Measurements from ENCODE around the gene TEX44. TPM values are rescaled to one million over a fixed set of nuclear protein-coding genes. Genes with fewer than 3 reads are reported as not detected.
A peak's percentile ranks its signal among the peaks of the same experiment; 100 is the strongest.

TEX44 gene
- total RNA-seq, 4 donors from 2014 or later, result not detected

DNA sequence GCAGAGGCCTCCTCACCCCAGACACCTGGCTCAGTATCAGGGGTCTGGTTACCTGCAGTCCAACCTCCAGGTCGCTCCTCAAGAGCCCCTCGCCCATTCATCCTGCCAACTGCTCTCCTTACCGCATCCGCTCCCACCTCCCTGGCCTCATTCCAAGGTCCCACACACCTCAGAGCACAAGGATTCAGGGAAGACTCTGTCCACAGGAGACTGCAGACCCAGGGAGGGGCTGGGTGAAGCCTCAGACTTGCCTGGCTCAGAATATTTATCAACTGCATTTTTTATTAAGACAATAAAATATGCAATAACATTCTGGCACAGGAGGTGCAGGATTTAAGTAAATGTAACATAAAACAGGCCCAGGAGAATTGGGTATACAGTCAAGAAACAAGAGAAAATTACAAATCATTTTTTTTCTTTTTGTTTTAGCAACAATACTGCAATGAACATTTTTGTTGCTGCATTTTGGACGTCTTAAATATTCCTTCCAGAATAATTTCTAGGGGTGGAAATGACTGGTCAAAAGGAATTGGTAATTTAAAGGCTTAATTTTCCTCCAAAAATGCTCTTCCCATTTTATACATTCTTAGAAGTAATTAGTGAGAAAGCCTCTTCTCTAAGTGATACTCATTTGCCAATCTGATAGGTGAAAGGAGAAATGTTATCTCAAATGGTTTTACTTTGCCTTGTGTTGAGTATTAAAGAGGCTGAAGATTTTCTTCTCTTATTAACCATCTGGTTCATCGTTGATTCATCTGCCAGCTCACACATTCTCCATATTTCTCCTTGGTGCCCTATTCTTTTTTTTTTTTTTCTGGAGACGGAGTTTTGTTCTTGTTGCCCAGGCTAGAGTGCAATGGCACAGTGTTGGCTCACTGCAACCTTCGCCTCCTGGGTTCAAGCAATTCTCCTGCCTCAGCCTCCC lies 42.5 kb downstream of the TEX44 start:
- H3K27me3 ChIP-seq, result no peaks in the 10 kb centered on the region
- H3K27ac ChIP-seq, result no peak overlapping the region
- peaks cover 10% of the 10 kb centered on the region for H3K4me1 ChIP-seq
- TF ChIP-seq POLR2AphosphoS5 (IDR thresholded peaks at IDR 0.05) (no peak), POLR2A (IDR thresholded peaks at IDR 0.05) (no peak)
- TF ChIP-seq, protein P1, sequence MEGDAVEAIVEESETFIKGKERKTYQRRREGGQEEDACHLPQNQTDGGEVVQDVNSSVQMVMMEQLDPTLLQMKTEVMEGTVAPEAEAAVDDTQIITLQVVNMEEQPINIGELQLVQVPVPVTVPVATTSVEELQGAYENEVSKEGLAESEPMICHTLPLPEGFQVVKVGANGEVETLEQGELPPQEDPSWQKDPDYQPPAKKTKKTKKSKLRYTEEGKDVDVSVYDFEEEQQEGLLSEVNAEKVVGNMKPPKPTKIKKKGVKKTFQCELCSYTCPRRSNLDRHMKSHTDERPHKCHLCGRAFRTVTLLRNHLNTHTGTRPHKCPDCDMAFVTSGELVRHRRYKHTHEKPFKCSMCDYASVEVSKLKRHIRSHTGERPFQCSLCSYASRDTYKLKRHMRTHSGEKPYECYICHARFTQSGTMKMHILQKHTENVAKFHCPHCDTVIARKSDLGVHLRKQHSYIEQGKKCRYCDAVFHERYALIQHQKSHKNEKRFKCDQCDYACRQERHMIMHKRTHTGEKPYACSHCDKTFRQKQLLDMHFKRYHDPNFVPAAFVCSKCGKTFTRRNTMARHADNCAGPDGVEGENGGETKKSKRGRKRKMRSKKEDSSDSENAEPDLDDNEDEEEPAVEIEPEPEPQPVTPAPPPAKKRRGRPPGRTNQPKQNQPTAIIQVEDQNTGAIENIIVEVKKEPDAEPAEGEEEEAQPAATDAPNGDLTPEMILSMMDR (IDR thresholded peaks at IDR 0.05), result peak in 1 of 2 donors; percentile 6
- 74% methylated on average over 8 of the region's 8 CpGs for WGBS
- no peaks in the 10 kb centered on the region for H3K9me3 ChIP-seq
- H3K4me3 ChIP-seq, result no peak overlapping the region
- H3K36me3 ChIP-seq, result no peaks in the 10 kb centered on the region
- no peak for DNase-seq (ENCODE audit: low spot score in 2 of 2)

DNA sequence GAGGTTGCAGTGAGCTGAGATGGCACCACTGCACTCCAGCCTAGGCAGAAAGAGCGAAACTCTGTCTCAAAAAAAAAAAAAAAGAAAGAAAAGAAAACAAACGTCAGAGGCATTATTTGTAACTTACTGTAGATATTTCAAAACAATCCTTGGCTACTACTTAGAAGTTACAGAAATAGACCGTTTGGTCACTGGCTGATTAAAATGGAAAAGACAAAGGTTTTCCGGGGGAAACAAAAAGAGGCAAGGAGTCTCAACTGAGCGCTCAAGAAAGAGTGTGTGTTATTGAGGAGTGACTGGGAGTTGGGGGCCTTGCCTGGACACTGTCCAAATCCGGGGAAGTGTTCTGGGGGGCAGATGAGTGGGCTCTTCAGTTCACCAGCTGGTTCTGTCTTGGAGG lies 47.6 kb downstream of the TEX44 start:
- TF ChIP-seq POLR2A (IDR thresholded peaks at IDR 0.05), result peak in 1 of 2 donors; percentile 16
- TF ChIP-seq, protein P1 (IDR thresholded peaks at IDR 0.05), result no peak
- 43% methylated on average over 6 of the region's 6 CpGs for WGBS
- peaks cover 53% of the 10 kb centered on the region for H3K4me1 ChIP-seq
- no peak overlapping the region for H3K4me3 ChIP-seq
- DNase-seq (ENCODE audit: low spot score in 2 of 2), result no peak
- peak overlapping the region; percentile 94 for H3K27ac ChIP-seq
- H3K27me3 ChIP-seq, result no peaks in the 10 kb centered on the region
- H3K36me3 ChIP-seq, result no peaks in the 10 kb centered on the region
- no peaks in the 10 kb centered on the region for H3K9me3 ChIP-seq

DNA sequence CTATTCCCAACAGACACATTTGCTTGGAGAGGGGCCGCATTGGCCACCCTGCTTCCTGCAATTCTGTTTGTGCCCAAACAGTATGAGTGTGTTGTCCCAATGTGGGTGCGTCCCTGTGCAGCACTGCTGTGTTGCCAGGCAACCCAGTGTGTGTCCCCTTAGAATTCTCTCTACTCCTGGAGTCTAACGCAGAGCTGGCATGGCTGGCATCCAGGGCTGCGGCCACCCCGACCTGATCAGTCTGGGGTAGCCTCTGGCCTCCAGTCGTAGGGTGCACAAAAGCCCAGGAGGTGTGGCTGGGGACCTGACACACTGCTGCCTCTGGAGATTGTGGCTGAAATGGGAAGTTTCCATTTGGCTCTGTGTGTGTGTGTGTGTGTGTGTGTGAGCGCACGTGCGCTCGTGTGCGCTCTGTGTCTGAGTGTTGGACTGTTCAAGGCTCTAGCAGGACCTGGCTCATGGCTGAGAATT lies 48.0 kb downstream of the TEX44 start:
- no peaks in the 10 kb centered on the region for H3K27me3 ChIP-seq
- DNase-seq (ENCODE audit: low spot score in 2 of 2), result peak; percentile 86 to 93
- H3K4me1 ChIP-seq, result peaks cover 57% of the 10 kb centered on the region
- no peaks in the 10 kb centered on the region for H3K36me3 ChIP-seq
- H3K27ac ChIP-seq, result peak overlapping the region; percentile 94
- TF ChIP-seq POLR2A (IDR thresholded peaks at IDR 0.05), result no peak
- peak in 2 of 3 donors; percentile 70 to 90 for TF ChIP-seq POLR2AphosphoS5 (IDR thresholded peaks at IDR 0.05)
- TF ChIP-seq, protein P1 (IDR thresholded peaks at IDR 0.05), result peak in 1 of 2 donors; percentile 7
- no peak overlapping the region for H3K4me3 ChIP-seq
- WGBS, result 28% methylated on average over 10 of the region's 11 CpGs
- no peaks in the 10 kb centered on the region for H3K9me3 ChIP-seq

DNA sequence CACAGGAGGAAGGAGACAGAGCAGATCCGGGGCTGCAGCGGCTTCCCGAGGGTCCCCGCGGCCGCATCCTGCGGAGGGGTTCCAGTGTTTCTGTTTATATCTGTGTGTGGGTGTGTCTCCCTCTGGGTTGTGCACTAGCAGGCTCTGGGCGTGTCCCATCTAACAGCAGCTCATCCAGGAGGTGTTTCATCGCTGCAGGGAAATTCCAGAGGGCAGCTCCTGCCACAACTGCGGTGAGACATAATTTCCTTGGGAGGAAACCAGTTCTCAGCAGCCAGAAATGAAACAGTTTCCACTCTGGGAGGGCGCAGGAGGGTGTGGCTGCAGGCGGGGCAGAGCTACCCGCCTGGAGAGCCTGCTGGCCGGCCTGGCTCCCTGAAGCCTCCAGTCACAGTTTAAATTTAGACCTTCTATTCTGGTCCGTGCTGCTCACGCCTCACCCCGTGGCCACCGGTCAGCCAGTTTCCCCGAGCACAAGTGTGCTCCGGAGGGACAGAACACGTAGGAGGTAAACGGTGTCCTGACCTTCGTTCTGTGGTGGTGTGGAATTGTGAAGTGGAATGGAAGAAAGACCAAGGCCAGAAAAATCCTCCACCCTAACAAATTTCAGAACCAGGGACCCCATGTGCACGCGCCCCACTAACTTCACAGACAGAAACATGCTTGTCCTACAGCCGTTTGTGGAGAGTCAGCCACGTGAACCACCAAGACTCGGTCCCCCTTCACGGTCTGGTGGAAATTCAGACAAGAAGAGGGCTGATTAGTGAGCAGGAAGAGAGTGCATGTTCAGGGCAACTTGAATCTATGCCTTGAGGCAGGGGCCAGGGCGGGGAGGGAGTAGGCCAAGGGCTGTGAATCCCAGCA lies 50.2 kb downstream of the TEX44 start:
- DNase-seq (ENCODE audit: low spot score in 2 of 2), result peak; percentile 94 to 96
- TF ChIP-seq, protein P1 (IDR thresholded peaks at IDR 0.05), result no peak
- TF ChIP-seq POLR2A (IDR thresholded peaks at IDR 0.05) (peak in 1 of 2 donors; percentile 47), POLR2AphosphoS5 (IDR thresholded peaks at IDR 0.05) (peak; percentile 63 to 99 (median 85)), EP300 (IDR thresholded peaks at IDR 0.05) (no peak)
- no peaks in the 10 kb centered on the region for H3K9me3 ChIP-seq
- H3K4me3 ChIP-seq, result peak overlapping the region; percentile 19
- peaks cover 74% of the 10 kb centered on the region for H3K4me1 ChIP-seq
- H3K36me3 ChIP-seq, result no peaks in the 10 kb centered on the region
- H3K27ac ChIP-seq, result peak overlapping the region; percentile 94
- no peaks in the 10 kb centered on the region for H3K27me3 ChIP-seq
- 7% methylated on average over 28 of the region's 30 CpGs for WGBS

All from suprapubic skin (tissue), 4 donors.